SK-N-MC (cell line): ENCODE data around the gene ATE1.

Experiments
- EZH2 ChIP-seq: fragments of 200-600 bp; sonication (generic); IDR thresholded peaks from one replicate; pipeline ENCODE4 v1.6.1; 2017; ENCODE audit warnings: antibody characterized with exemption
- FOXP2 ChIP-seq: optimal IDR thresholded peaks from 2 replicates; pipeline ENCODE3; 2011; ENCODE audit warnings: mild to moderate bottlenecking, moderate library complexity; ENCODE audit not compliant: insufficient read depth; ENCODE audit errors: extremely low read length, control extremely low read depth
- POLR2AphosphoS5 ChIP-seq: IDR thresholded peaks from 2 replicates; pipeline ENCODE4 v1.6.1; 2012; ENCODE audit warnings: mild to moderate bottlenecking, low read depth, low read length, borderline replicate concordance

GRCh38 chr10:121796342-121796741, 131.5 kb downstream of the ATE1 start:
- TF ChIP-seq EZH2: no peak
- TF ChIP-seq POLR2AphosphoS5: no peak
- no peak for TF ChIP-seq FOXP2
